RWPE1 (cell line): ENCODE data around the gene SLC25A11.

Experiments
- CTCF ChIA-PET: fragments of 350-600 bp; sonication (Branson Sonifier 250); formaldehyde crosslinking; extraction: SDS; loops from one replicate; lab custom pipeline; 2021; lab: Yijun Ruan, JAX
- POLR2A ChIA-PET: fragments of 400-600 bp; formaldehyde crosslinking; extraction: SDS; loops from one replicate; lab custom pipeline; 2020; ENCODE audit warnings: antibody characterized with exemption; ENCODE audit not compliant: low non-redundant PET; lab: Yijun Ruan, JAX
- DNase-seq: peaks from one replicate; pipeline ENCODE4 v3.0.0; 2012; ENCODE audit warnings: low spot score
- H3K27ac ChIP-seq: fragments of 450-650 bp; 2 replicates; pipeline ENCODE4 v1.5.1; 2017
- CTCF ChIP-seq: fragments of 450-650 bp; conservative IDR thresholded peaks from 2 replicates; pipeline ENCODE4 v1.5.1; 2017; ENCODE audit warnings: low read depth, mild to moderate bottlenecking

Gene SLC25A11

DNA sequence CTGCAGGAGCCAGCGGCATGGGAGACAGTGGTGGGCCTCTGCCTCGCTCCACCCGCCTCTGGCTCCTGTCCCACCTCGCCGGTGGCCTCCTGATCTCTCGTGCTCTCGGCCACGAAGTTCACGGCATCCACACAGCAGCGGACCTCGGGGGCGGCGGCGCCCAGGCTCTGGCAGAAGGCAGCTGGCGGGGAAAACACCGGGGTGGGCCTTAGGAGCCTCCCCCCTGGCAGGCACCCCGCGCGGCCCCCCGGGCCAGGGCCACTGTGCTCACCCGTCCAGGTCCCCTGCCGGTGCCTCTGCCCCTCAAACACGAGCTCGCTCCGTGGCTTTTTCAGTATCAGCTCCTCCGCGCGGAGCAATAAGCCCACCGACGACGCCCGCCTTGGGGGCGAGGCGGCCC is 40.9 kb downstream of the SLC25A11 start:
- no peak for TF ChIP-seq CTCF
- DNase-seq: no peak
- ChIA-PET POLR2A (no interaction called here), CTCF (interaction anchor here (1.0 kb wide), 1 partner anchor 109 kb away, joined by 4 read pairs; no protein-coding TSS in a partner anchor)
- H3K27ac ChIP-seq: peak overlapping the region; percentile 67

GRCh38 chr17:4898351-4898750 is 41.5 kb downstream of the SLC25A11 start:
- ChIA-PET POLR2A (no interaction called here), CTCF (no interaction called here)
- TF ChIP-seq CTCF: no peak
- no peak for DNase-seq
- peak overlapping the region; percentile 67 for H3K27ac ChIP-seq

GRCh38 chr17:4897785-4898184 is 42.1 kb downstream of the SLC25A11 start:
- CTCF ChIA-PET: no interaction called here

DNA sequence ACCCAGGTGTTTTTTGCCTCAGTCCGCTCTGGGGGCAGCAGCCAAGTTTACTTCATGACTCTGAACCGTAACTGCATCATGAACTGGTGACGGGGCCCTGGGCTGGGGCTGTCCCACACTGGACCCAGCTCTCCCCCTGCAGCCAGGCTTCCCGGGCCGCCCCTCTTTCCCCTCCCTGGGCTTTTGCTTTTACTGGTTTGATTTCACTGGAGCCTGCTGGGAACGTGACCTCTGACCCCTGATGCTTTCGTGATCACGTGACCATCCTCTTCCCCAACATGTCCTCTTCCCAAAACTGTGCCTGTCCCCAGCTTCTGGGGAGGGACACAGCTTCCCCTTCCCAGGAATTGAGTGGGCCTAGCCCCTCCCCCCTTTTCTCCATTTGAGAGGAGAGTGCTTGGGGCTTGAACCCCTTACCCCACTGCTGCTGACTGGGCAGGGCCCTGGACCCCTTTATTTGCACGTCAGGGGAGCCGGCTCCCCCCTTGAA is 42.6 kb downstream of the SLC25A11 start:
- no peak for DNase-seq
- POLR2A ChIA-PET: no interaction called here
- TF ChIP-seq CTCF: no peak
- peak overlapping the region; percentile 67 for H3K27ac ChIP-seq
- CTCF ChIA-PET: interaction anchor here (0.6 kb wide), 2 partner anchors 34 to 107 kb away, joined by 3 to 4 read pairs; no protein-coding TSS in a partner anchor

More at GRCh38 chr17:4897785-4898184, 42.1 kb downstream of the SLC25A11 start:
- POLR2A ChIA-PET: no interaction called here
- no peak for DNase-seq
- no peak for TF ChIP-seq CTCF
- H3K27ac ChIP-seq: peak overlapping the region; percentile 67

GRCh38 chr17:4896332-4897197 is 43.3 kb downstream of the SLC25A11 start:
- DNase-seq: no peak
- ChIA-PET POLR2A (no interaction called here), CTCF (interaction anchor here (0.6 to 0.7 kb wide), 4 partner anchors 10 to 198 kb away, joined by 3 to 6 read pairs (median 4); no protein-coding TSS in a partner anchor)
- no peak for TF ChIP-seq CTCF
- peak overlapping the region; percentile 67 for H3K27ac ChIP-seq

DNA sequence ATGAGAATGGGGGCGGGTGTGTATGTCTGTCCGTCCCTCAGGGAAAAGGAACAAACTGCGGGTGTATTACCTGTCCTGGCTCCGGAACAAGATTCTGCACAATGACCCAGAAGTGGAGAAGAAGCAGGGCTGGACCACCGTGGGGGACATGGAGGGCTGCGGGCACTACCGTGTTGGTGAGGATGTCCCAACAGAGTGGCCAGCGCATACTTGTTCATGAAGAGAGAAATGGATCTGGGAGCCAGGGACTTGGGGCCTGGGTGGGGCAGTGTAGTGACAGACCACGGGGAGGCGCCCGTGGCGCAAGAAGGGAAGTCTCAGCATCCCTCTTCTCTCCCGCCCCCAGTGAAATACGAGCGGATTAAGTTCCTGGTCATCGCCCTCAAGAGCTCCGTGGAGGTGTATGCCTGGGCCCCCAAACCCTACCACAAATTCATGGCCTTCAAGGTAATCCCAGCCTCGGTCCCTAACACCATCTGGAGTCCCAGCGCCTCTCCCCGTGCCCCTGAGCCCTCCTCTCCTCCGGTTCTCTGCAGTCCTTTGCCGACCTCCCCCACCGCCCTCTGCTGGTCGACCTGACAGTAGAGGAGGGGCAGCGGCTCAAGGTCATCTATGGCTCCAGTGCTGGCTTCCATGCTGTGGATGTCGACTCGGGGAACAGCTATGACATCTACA is 44.1 kb downstream of the SLC25A11 start:
- no peak for DNase-seq
- peak overlapping the region; percentile 67 for H3K27ac ChIP-seq
- no peak; the same call in 1 of the 2 replicates for TF ChIP-seq CTCF
- ChIA-PET POLR2A (no interaction called here), CTCF (interaction anchor here (0.6 to 0.7 kb wide), 2 partner anchors 10 to 197 kb away, joined by 3 to 6 read pairs; no protein-coding TSS in a partner anchor)
